RWPE1 (cell line): Measurements from ENCODE around the gene GPD1.

Source experiments
- CTCF ChIA-PET: fragments of 350-600 bp; sonication (Branson Sonifier 250); formaldehyde crosslinking; extraction: SDS; loops from one replicate; lab custom pipeline; 2021; lab: Yijun Ruan, JAX
- POLR2A ChIA-PET: fragments of 400-600 bp; formaldehyde crosslinking; extraction: SDS; loops from one replicate; lab custom pipeline; 2020; ENCODE audit warnings: antibody characterized with exemption; ENCODE audit not compliant: low non-redundant PET; lab: Yijun Ruan, JAX
- DNase-seq: peaks from one replicate; pipeline ENCODE4 v3.0.0; 2012; ENCODE audit warnings: low spot score
- H3K27ac ChIP-seq: fragments of 450-650 bp; 2 replicates; pipeline ENCODE4 v1.5.1; 2017
- CTCF ChIP-seq: fragments of 450-650 bp; conservative IDR thresholded peaks from 2 replicates; pipeline ENCODE4 v1.5.1; 2017; ENCODE audit warnings: low read depth, mild to moderate bottlenecking

GPD1 gene

GRCh38 chr12:50062728-50063460 is 40.9 kb upstream of the GPD1 start:
- CTCF ChIA-PET: interaction anchor here (0.5 to 1.0 kb wide), 4 partner anchors 24 to 324 kb away, joined by 3 to 5 read pairs (median 4); no protein-coding TSS in a partner anchor
- DNase-seq: no peak
- peak overlapping the region; percentile 85 for H3K27ac ChIP-seq
- POLR2A ChIA-PET: interaction anchor here (0.6 kb wide), 1 partner anchor 134 kb away, joined by 3 read pairs; no protein-coding TSS in a partner anchor
- TF ChIP-seq CTCF: no peak

GRCh38 chr12:50065726-50066310 is 38.0 kb upstream of the GPD1 start:
- ChIA-PET POLR2A (no interaction called here), CTCF (interaction anchor here (0.6 to 2.0 kb wide), 3 partner anchors 95 to 120 kb away, joined by 3 to 7 read pairs (median 3); no protein-coding TSS in a partner anchor)
- DNase-seq: no peak
- H3K27ac ChIP-seq: no peak overlapping the region
- no peak for TF ChIP-seq CTCF

- no peak for DNase-seq
- no peak overlapping the region for H3K27ac ChIP-seq
- TF ChIP-seq CTCF: no peak
- ChIA-PET CTCF (interaction anchor here (1.1 to 2.0 kb wide), 3 partner anchors 11 to 120 kb away, joined by 3 to 12 read pairs (median 7); no protein-coding TSS in a partner anchor), POLR2A (no interaction called here)
These were observed 37.4 kb upstream of the GPD1 start for GRCh38 chr12:50066402-50066801.

GRCh38 chr12:50069069-50069468 is 34.7 kb upstream of the GPD1 start:
- ChIA-PET CTCF (interaction anchor here (0.6 to 4.8 kb wide), 3 partner anchors 102 to 202 kb away, joined by 5 to 37 read pairs (median 22); no protein-coding TSS in a partner anchor), POLR2A (no interaction called here)
- DNase-seq: no peak
- TF ChIP-seq CTCF: no peak
- H3K27ac ChIP-seq: no peak overlapping the region

- ChIA-PET POLR2A (no interaction called here), CTCF (interaction anchor here (0.6 to 4.8 kb wide), 7 partner anchors 13 to 994 kb away, joined by 3 to 37 read pairs (median 5); no protein-coding TSS in a partner anchor)
- H3K27ac ChIP-seq: no peak overlapping the region
- DNase-seq: no peak
- no peak for TF ChIP-seq CTCF
These were observed 34.3 kb upstream of the GPD1 start for GRCh38 chr12:50069539-50069938.

- peak; percentile 64 for DNase-seq
- POLR2A ChIA-PET: no interaction called here
- peak; percentile 96 for TF ChIP-seq CTCF
- peak overlapping the region; percentile 56 for H3K27ac ChIP-seq
- CTCF ChIA-PET: interaction anchor here (0.6 to 4.8 kb wide), 23 partner anchors 11 to 1411 kb away, joined by 3 to 37 read pairs (median 4); partner anchors contain the start of genes AQP2, AQP6 and SMARCD1
These were observed 33.3 kb upstream of the GPD1 start for GRCh38 chr12:50070314-50071060.
